Esophagus squamous epithelium (tissue), 4 donors: ENCODE measurements around the gene SEMA5B.

ENCODE experiments used
- POLR2A ChIP-seq, 4 donors: fragments of 450-650 bp; IDR thresholded peaks; one replicate each; pipeline ENCODE4 v1.6.1; 2017; ENCODE audit warnings: antibody characterized with exemption in 4 of 4, mild to moderate bottlenecking in 4 of 4, moderate library complexity in 3 of 4
- TF ChIP-seq, protein P1 (sequence below), 6 experiments: fragments of 450-650 bp in 4 of 6; fragments of 200-600 bp in 2 of 6; sonication (generic) in 2 of 6; IDR thresholded peaks; one replicate each; pipeline ENCODE4 v1.5.1; 2016 to 2019; ENCODE audit warnings: antibody characterized with exemption in 6 of 6, mild to moderate bottlenecking in 4 of 6, moderate library complexity in 4 of 6

DNA sequence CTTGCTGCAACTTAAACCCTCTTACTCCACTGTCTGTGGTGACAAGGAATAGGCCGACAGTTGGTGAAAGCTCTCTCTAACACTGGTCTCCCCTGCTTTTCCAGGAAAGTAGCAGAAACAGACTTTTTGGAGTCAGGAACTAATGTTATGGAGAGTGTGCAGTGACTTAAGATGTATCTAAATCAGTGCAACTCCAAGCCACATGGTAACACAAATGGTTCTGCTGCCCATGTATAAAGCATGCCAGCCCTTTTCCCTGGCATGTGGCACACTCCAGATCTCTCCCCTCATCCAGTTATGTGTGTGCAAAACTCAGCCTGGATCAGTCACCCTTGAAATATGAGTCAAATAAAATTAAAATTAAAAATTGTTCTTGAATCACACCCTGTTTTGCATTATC lies 55.4 kb downstream of the SEMA5B start:
- TF ChIP-seq, protein P1, sequence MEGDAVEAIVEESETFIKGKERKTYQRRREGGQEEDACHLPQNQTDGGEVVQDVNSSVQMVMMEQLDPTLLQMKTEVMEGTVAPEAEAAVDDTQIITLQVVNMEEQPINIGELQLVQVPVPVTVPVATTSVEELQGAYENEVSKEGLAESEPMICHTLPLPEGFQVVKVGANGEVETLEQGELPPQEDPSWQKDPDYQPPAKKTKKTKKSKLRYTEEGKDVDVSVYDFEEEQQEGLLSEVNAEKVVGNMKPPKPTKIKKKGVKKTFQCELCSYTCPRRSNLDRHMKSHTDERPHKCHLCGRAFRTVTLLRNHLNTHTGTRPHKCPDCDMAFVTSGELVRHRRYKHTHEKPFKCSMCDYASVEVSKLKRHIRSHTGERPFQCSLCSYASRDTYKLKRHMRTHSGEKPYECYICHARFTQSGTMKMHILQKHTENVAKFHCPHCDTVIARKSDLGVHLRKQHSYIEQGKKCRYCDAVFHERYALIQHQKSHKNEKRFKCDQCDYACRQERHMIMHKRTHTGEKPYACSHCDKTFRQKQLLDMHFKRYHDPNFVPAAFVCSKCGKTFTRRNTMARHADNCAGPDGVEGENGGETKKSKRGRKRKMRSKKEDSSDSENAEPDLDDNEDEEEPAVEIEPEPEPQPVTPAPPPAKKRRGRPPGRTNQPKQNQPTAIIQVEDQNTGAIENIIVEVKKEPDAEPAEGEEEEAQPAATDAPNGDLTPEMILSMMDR (IDR thresholded peaks at IDR 0.05): no peak
- no peak for TF ChIP-seq POLR2A (IDR thresholded peaks at IDR 0.05)
